ENCODE results near the gene ELL.
"Not testable (repeated sequence)": the region's sequence is repeated elsewhere in the genome, so short reads cannot be mapped to it uniquely, and the experiment has no call there.

GRCh38 chr19:18405754-18406153 is 116.1 kb downstream of the ELL start:
- TF ChIP-seq POLR2A, POLR2AphosphoS5 (IDR thresholded peaks at IDR 0.05): not testable (repeated sequence)

Measured in upper lobe of left lung (tissue), 4 donors.